Measurements from ENCODE around the gene IFT122. TPM values are rescaled to one million over a fixed set of nuclear protein-coding genes. Genes with fewer than 3 reads are reported as not detected.
"Not testable (repeated sequence)": the region's sequence is repeated elsewhere in the genome, so short reads cannot be mapped to it uniquely, and the experiment has no call there.

IFT122 gene
- total RNA-seq, 2 donors from 2014 or later: 15.6 to 31.5 TPM

- DNase-seq: no peak
- no peak for TF ChIP-seq CTCF (IDR thresholded peaks at IDR 0.05)
- H3K9ac ChIP-seq (ENCODE audit: low read depth in 2 of 2, low read length in 2 of 2): no peak overlapping the region
- no peaks in the 10 kb centered on the region for H3K9me3 ChIP-seq
- H3K4me3 ChIP-seq: no peak overlapping the region
- no peak overlapping the region for H3K27ac ChIP-seq
- intact Hi-C loops (cut with DNase I): no loop called here
- H3K27me3 ChIP-seq: no peaks in the 10 kb centered on the region
- no peaks in the 10 kb centered on the region for H3K4me1 ChIP-seq
- H3K36me3 ChIP-seq: no peaks in the 10 kb centered on the region
Observed at GRCh38 chr3:129475863-129476262, 35.8 kb downstream of the IFT122 start.

GRCh38 chr3:129476586-129476985 lies 36.6 kb downstream of the IFT122 start:
- Histone ChIP-seq H3K9ac (ENCODE audit: low read depth in 2 of 2, low read length in 2 of 2) (no peak overlapping the region), H3K9me3 (no peaks in the 10 kb centered on the region), H3K4me1 (no peaks in the 10 kb centered on the region), H3K27me3 (no peaks in the 10 kb centered on the region), H3K4me3 (no peak overlapping the region), H3K36me3 (no peaks in the 10 kb centered on the region), H3K27ac (no peak overlapping the region)
- no peak for TF ChIP-seq CTCF (IDR thresholded peaks at IDR 0.05)
- intact Hi-C loops (cut with DNase I): no loop called here
- DNase-seq: no peak

GRCh38 chr3:129481225-129481765 lies 41.3 kb downstream of the IFT122 start:
- DNase-seq; H3K36me3 ChIP-seq; H3K9me3 ChIP-seq; H3K9ac ChIP-seq (ENCODE audit: low read depth in 2 of 2, low read length in 2 of 2); intact Hi-C loops (cut with DNase I); H3K4me1 ChIP-seq; H3K4me3 ChIP-seq; H3K27ac ChIP-seq; H3K27me3 ChIP-seq: not testable (repeated sequence)

- Histone ChIP-seq H3K4me1 (no peaks in the 10 kb centered on the region), H3K9ac (ENCODE audit: low read depth in 2 of 2, low read length in 2 of 2) (no peak overlapping the region), H3K36me3 (no peaks in the 10 kb centered on the region), H3K27me3 (no peaks in the 10 kb centered on the region), H3K9me3 (no peaks in the 10 kb centered on the region), H3K4me3 (no peak overlapping the region), H3K27ac (no peak overlapping the region)
- DNase-seq: no peak
- intact Hi-C loops (cut with DNase I): no loop called here
- no peak for TF ChIP-seq CTCF (IDR thresholded peaks at IDR 0.05)
Observed at GRCh38 chr3:129481766-129482332, 41.8 kb downstream of the IFT122 start.

GRCh38 chr3:129482721-129483120 lies 42.7 kb downstream of the IFT122 start:
- no peak for DNase-seq
- no peaks in the 10 kb centered on the region for H3K4me1 ChIP-seq
- no peak overlapping the region for H3K4me3 ChIP-seq
- no peak overlapping the region for H3K9ac ChIP-seq (ENCODE audit: low read depth in 2 of 2, low read length in 2 of 2)
- no peaks in the 10 kb centered on the region for H3K9me3 ChIP-seq
- intact Hi-C loops (cut with DNase I): no loop called here
- no peaks in the 10 kb centered on the region for H3K36me3 ChIP-seq
- no peak for TF ChIP-seq CTCF (IDR thresholded peaks at IDR 0.05)
- H3K27ac ChIP-seq: no peak overlapping the region
- H3K27me3 ChIP-seq: no peaks in the 10 kb centered on the region

- no peak for DNase-seq
- Histone ChIP-seq H3K27me3 (no peaks in the 10 kb centered on the region), H3K4me1 (no peaks in the 10 kb centered on the region), H3K9ac (ENCODE audit: low read depth in 2 of 2, low read length in 2 of 2) (no peak overlapping the region), H3K27ac (no peak overlapping the region), H3K36me3 (no peaks in the 10 kb centered on the region), H3K9me3 (no peaks in the 10 kb centered on the region), H3K4me3 (no peak overlapping the region)
- intact Hi-C loops (cut with DNase I): no loop called here
- TF ChIP-seq CTCF (IDR thresholded peaks at IDR 0.05): no peak
Observed at GRCh38 chr3:129483870-129484269, 43.8 kb downstream of the IFT122 start.

- DNase-seq; H3K4me1 ChIP-seq; intact Hi-C loops (cut with DNase I); H3K9me3 ChIP-seq; H3K27ac ChIP-seq; H3K27me3 ChIP-seq; H3K4me3 ChIP-seq; H3K36me3 ChIP-seq; H3K9ac ChIP-seq (ENCODE audit: low read depth in 2 of 2, low read length in 2 of 2): not testable (repeated sequence)
Observed at GRCh38 chr3:129485146-129485545, 45.1 kb downstream of the IFT122 start.

Measured in colonic mucosa (tissue), 4 donors.